Measurements from ENCODE around the gene MAP7.
A peak's percentile ranks its signal among the peaks of the same experiment; 100 is the strongest.

The MAP7 gene

DNA sequence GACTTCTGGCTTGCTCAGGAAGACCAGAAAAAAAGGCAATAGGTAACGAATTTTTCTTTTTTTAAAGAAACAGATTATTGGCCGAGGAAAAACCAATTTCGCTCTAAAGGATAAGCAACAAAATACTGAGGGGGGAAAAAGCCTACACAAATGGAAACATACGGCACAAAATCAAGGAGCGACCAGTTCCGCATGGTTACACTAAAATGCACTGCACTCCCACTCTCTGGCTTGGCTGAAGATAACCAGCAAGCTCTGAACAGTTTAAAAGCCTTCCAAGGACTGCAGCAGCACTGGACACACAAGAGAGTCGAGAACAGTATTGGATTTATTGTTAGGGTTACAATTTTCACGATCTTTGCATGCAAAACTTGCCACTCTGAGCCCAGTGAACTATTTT, 881 bp upstream of the MAP7 start:
- H3K27me3 Mint-ChIP-seq: peaks cover 37% of the 10 kb centered on the region
- peaks cover 13% of the 10 kb centered on the region for H3K4me1 Mint-ChIP-seq (ENCODE audit: low read depth)
- H3K9me3 Mint-ChIP-seq: no peaks in the 10 kb centered on the region
- intact Hi-C loops (cut with micrococcal nuclease): loop anchor here (5.0 kb wide), 1 partner anchor 299 kb away; the partner anchor contains the start of gene MTFR2
- H3K27ac Mint-ChIP-seq: no peak overlapping the region
- H3K4me3 Mint-ChIP-seq: no peak overlapping the region
- H3K36me3 Mint-ChIP-seq (ENCODE audit: low read depth): peaks cover 8% of the 10 kb centered on the region

GRCh38 chr6:136550045-136550329, 235 bp downstream of the MAP7 start:
- peaks cover 37% of the 10 kb centered on the region for H3K27me3 Mint-ChIP-seq
- peak overlapping the region; percentile 75 for H3K4me3 Mint-ChIP-seq
- H3K4me1 Mint-ChIP-seq (ENCODE audit: low read depth): peaks cover 13% of the 10 kb centered on the region
- intact Hi-C loops (cut with micrococcal nuclease): loop anchor here (5.0 kb wide), 1 partner anchor 298 kb away; the partner anchor contains the start of gene MTFR2
- H3K9me3 Mint-ChIP-seq: no peaks in the 10 kb centered on the region
- H3K27ac Mint-ChIP-seq: peak overlapping the region; percentile 44
- peaks cover 4% of the 10 kb centered on the region for H3K36me3 Mint-ChIP-seq (ENCODE audit: low read depth)

- Mint-ChIP-seq H3K9me3 (no peaks in the 10 kb centered on the region), H3K27me3 (peaks cover 40% of the 10 kb centered on the region), H3K27ac (peak overlapping the region; percentile 44), H3K36me3 (ENCODE audit: low read depth) (no peaks in the 10 kb centered on the region), H3K4me3 (peak overlapping the region; percentile 65), H3K4me1 (ENCODE audit: low read depth) (peaks cover 13% of the 10 kb centered on the region)
- intact Hi-C loops (cut with micrococcal nuclease): loop anchor here (5.0 to 10.0 kb wide), 2 partner anchors 185 to 297 kb away; partner anchors contain the start of gene MTFR2
Observed at GRCh38 chr6:136549300-136550044, 750 bp downstream of the MAP7 start.

DNA sequence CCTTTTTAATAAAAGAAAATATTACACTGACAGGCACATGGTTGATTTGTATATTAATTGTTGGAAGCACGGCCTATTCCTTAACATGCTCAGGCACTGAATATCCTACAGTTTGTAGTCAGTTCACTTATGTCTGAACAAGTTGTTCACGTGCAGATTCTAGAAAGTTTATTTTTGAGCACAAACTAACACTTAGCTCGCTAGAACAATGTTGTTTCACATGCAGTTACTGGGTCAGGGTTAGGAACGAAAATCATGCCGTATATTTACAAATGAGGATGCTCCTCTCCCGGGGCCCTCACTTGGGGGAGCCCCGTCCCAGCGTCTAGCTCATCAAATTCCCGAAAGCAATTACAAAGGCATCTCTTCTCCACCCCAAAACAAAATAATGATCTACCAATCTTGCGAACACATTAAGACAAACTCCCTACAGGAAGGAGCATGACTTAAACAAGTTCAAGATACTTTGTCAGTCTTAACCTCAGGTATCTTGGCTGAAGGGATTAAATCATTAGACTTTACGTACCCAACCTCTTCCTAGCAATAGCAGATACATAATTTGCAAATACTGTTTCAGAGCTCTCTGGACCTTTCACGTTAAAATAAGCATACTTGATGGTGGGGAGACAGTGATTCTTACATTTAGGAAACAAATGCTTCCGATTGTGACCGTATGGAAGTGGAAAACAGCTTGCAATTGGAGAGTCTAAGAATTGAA, 1.5 kb downstream of the MAP7 start:
- Mint-ChIP-seq H3K4me3 (peak overlapping the region; percentile 65), H3K27ac (no peak overlapping the region), H3K9me3 (no peaks in the 10 kb centered on the region), H3K27me3 (peaks cover 42% of the 10 kb centered on the region), H3K36me3 (ENCODE audit: low read depth) (no peaks in the 10 kb centered on the region), H3K4me1 (ENCODE audit: low read depth) (peaks cover 13% of the 10 kb centered on the region)
- intact Hi-C loops (cut with micrococcal nuclease): loop anchor here (10.0 kb wide), 1 partner anchor 184 kb away; no protein-coding TSS in a partner anchor

DNA sequence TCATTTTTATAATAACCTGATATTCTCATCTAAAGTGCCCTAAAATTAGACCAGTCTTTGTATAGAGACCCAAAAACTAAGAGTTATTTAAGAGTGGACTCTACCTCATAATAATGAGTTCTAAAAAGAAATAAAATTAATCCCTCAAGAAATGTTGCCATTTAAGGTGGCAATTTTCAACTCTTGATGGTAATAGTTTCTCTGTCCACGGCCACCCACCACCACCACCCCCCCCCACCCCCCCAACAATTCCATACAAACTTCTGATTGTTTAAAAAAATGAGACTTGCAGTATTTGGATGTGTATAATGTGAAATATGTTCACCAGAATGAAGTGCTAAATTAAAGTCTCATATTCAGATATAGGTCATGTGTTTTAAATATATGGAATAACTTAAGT, 2.4 kb downstream of the MAP7 start:
- Mint-ChIP-seq H3K27ac (no peak overlapping the region), H3K4me1 (ENCODE audit: low read depth) (peaks cover 13% of the 10 kb centered on the region), H3K36me3 (ENCODE audit: low read depth) (no peaks in the 10 kb centered on the region), H3K27me3 (peaks cover 40% of the 10 kb centered on the region), H3K4me3 (no peak overlapping the region), H3K9me3 (no peaks in the 10 kb centered on the region)
- intact Hi-C loops (cut with micrococcal nuclease): loop anchor here (10.0 kb wide), 1 partner anchor 183 kb away; no protein-coding TSS in a partner anchor

DNA sequence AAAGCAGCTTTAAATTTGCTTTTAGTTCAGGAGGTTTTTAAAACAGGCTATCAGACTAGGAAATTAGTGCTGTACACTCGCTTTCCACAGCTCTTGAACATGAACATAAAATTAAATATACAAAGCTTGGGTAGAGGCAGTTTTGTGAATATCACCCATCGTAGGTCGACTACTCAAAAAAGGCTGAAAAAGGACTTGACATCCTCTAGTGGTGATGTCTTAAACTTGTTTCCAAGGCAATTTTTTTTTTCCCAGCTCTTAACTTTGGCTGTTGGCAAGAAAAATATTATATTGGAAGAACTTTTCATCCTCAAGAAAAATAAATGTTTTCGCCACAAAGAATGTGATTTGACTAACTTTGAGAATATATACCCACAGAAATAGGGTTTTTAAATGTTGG, 2.9 kb downstream of the MAP7 start:
- H3K27ac Mint-ChIP-seq: no peak overlapping the region
- peaks cover 35% of the 10 kb centered on the region for H3K27me3 Mint-ChIP-seq
- intact Hi-C loops (cut with micrococcal nuclease): loop anchor here (10.0 kb wide), 1 partner anchor 183 kb away; no protein-coding TSS in a partner anchor
- no peaks in the 10 kb centered on the region for H3K36me3 Mint-ChIP-seq (ENCODE audit: low read depth)
- H3K9me3 Mint-ChIP-seq: no peaks in the 10 kb centered on the region
- peaks cover 13% of the 10 kb centered on the region for H3K4me1 Mint-ChIP-seq (ENCODE audit: low read depth)
- no peak overlapping the region for H3K4me3 Mint-ChIP-seq

GRCh38 chr6:136546331-136546730, 3.9 kb downstream of the MAP7 start:
- Mint-ChIP-seq H3K9me3 (no peaks in the 10 kb centered on the region), H3K27me3 (peaks cover 28% of the 10 kb centered on the region), H3K4me1 (ENCODE audit: low read depth) (peaks cover 13% of the 10 kb centered on the region), H3K36me3 (ENCODE audit: low read depth) (no peaks in the 10 kb centered on the region), H3K4me3 (no peak overlapping the region), H3K27ac (no peak overlapping the region)
- intact Hi-C loops (cut with micrococcal nuclease): loop anchor here (10.0 kb wide), 1 partner anchor 182 kb away; no protein-coding TSS in a partner anchor

- peaks cover 4% of the 10 kb centered on the region for H3K4me1 Mint-ChIP-seq (ENCODE audit: low read depth)
- no peaks in the 10 kb centered on the region for H3K36me3 Mint-ChIP-seq (ENCODE audit: low read depth)
- no peak overlapping the region for H3K27ac Mint-ChIP-seq
- H3K4me3 Mint-ChIP-seq: no peak overlapping the region
- H3K27me3 Mint-ChIP-seq: peaks cover 15% of the 10 kb centered on the region
- no peaks in the 10 kb centered on the region for H3K9me3 Mint-ChIP-seq
- intact Hi-C loops (cut with micrococcal nuclease): loop anchor here (10.0 kb wide), 1 partner anchor 180 kb away; no protein-coding TSS in a partner anchor
Observed at GRCh38 chr6:136544326-136544725, 5.9 kb downstream of the MAP7 start.

DNA sequence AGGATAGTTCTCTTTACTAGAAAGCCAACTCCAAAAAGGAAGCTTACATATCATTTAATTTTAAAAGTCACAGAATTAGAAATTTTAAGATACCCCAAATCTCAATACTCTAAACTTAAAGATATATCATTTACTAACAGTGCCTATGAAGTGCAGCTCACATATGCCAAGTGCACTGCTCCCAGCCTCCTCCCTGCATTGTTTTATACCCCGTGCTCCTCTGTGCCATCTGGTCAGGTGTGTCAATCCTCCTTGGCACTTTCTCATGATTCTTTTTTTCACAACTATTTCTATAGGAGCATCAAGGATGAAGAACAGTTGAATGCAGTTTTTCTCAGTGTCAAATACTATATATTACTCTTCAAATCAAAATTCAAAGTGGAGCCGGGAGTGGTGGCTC, 8.8 kb downstream of the MAP7 start:
- H3K4me1 Mint-ChIP-seq (ENCODE audit: low read depth): no peaks in the 10 kb centered on the region
- no peaks in the 10 kb centered on the region for H3K36me3 Mint-ChIP-seq (ENCODE audit: low read depth)
- no peaks in the 10 kb centered on the region for H3K9me3 Mint-ChIP-seq
- intact Hi-C loops (cut with micrococcal nuclease): loop anchor here (10.0 kb wide), 1 partner anchor 177 kb away; no protein-coding TSS in a partner anchor
- no peak overlapping the region for H3K27ac Mint-ChIP-seq
- H3K27me3 Mint-ChIP-seq: peaks cover 5% of the 10 kb centered on the region
- no peak overlapping the region for H3K4me3 Mint-ChIP-seq

GRCh38 chr6:136539967-136540652, 10.1 kb downstream of the MAP7 start:
- Mint-ChIP-seq H3K4me3 (no peak overlapping the region), H3K36me3 (ENCODE audit: low read depth) (no peaks in the 10 kb centered on the region), H3K27ac (no peak overlapping the region), H3K27me3 (peaks cover 5% of the 10 kb centered on the region), H3K4me1 (ENCODE audit: low read depth) (no peaks in the 10 kb centered on the region), H3K9me3 (no peaks in the 10 kb centered on the region)
- intact Hi-C loops (cut with micrococcal nuclease): loop anchor here (10.0 kb wide), 1 partner anchor 175 kb away; no protein-coding TSS in a partner anchor

GRCh38 chr6:136538836-136539235, 11.4 kb downstream of the MAP7 start:
- H3K4me1 Mint-ChIP-seq (ENCODE audit: low read depth): no peaks in the 10 kb centered on the region

DNA sequence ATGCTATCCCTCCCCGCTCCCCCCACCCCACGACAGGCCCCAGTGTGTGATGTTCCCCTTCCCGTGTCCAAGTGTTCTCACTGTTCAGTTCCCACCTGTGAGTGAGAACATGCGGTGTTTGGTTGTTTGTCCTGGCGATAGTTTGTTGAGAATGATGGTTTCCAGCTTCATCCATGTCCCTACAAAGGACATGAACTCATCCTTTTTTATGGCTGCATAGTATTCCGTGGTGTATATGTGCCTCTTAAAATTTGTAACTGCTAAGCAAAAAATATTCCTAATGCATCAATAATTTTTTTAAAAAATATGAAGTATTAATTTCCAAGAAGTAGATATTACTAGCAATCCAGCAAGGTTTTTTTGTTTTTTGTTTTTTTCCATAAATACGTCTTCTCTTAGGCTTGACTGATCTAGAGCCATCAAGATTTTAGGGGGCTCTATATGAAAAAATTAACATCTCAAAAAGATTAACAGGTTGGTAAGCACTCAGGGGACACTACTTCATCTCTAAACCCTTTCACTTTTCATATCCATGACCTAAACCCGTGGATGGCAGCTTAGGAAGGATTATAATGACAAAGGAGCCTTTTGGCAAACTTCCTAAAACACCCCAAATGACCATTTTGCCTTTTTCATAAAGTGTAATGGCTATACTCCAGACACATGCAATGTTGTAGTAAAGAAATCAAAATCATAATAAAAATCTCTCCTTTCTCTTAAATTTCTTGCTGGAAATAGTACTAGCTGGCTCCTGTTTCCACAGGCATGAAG, 14.2 kb downstream of the MAP7 start:
- Mint-ChIP-seq H3K27me3 (peaks cover 1% of the 10 kb centered on the region), H3K27ac (no peak overlapping the region), H3K36me3 (ENCODE audit: low read depth) (no peaks in the 10 kb centered on the region), H3K4me3 (no peak overlapping the region), H3K9me3 (no peaks in the 10 kb centered on the region), H3K4me1 (ENCODE audit: low read depth) (no peaks in the 10 kb centered on the region)
- intact Hi-C loops (cut with micrococcal nuclease): no loop called here

More at GRCh38 chr6:136538836-136539235, 11.4 kb downstream of the MAP7 start:
- Mint-ChIP-seq H3K36me3 (ENCODE audit: low read depth) (no peaks in the 10 kb centered on the region), H3K4me3 (no peak overlapping the region), H3K9me3 (no peaks in the 10 kb centered on the region), H3K27me3 (no peaks in the 10 kb centered on the region), H3K27ac (no peak overlapping the region)
- intact Hi-C loops (cut with micrococcal nuclease): no loop called here

DNA sequence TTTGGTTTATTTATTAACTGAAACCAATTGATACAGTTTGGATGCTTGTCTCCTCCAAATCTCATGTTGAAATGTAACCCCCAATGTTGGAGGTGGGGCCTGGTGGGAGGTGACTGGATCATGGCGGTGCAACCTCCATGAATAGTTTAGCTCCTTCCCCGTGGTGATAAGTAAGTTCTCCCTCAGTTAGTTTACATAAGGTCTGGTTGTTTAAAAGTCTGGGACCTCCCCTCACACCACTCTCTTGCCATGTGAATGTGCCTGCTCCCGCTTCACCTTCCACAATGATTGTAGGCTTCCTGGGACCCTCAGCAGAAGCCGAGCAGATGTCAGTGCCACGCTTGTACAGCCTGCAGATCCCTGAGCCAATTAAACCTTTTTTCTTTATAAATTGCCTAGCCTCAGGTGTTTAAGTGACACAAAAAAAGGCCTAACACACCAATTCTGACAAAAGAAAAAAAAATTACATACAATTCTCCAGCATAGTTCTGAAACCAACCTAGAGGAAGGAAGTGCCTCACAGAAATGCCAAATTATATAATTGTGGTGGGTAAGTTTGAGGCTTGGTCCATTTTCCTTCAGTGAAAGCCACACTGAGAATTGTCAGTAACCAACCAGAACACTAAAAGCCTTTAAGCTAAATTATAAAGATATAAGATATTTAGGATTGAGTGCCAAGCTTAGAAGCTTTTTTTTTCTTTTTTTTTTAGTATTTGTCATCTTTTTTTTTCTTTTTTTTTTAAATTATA, 15.0 kb downstream of the MAP7 start:
- intact Hi-C loops (cut with micrococcal nuclease): no loop called here
- Mint-ChIP-seq H3K4me3 (no peak overlapping the region), H3K36me3 (ENCODE audit: low read depth) (no peaks in the 10 kb centered on the region), H3K4me1 (ENCODE audit: low read depth) (no peaks in the 10 kb centered on the region), H3K9me3 (no peaks in the 10 kb centered on the region), H3K27ac (no peak overlapping the region), H3K27me3 (peaks cover 1% of the 10 kb centered on the region)
